SK-N-SH treated with all-trans-retinoic acid at 6 μM for 48 hours (cell line): ENCODE measurements around the gene ATP8B2.

ENCODE experiments used
- BACH2 ChIP-seq: fragments of 250-450 bp; sonication (Bioruptor Pico); IDR thresholded peaks from 2 replicates; pipeline ENCODE4 v1.9.0; 2021; ENCODE audit warnings: mild to moderate bottlenecking, borderline replicate concordance
- CSDC2 ChIP-seq: fragments of 250-450 bp; sonication (Bioruptor Pico); IDR thresholded peaks from 2 replicates; pipeline ENCODE4 v1.5.0; 2020; ENCODE audit warnings: mild to moderate bottlenecking, moderate library complexity
- ESRRG ChIP-seq: fragments of 250-450 bp; sonication (Bioruptor Pico); IDR thresholded peaks from 2 replicates; pipeline ENCODE4 v1.6.1; 2021; ENCODE audit warnings: mild to moderate bottlenecking
- PATZ1 ChIP-seq: fragments of 250-450 bp; sonication (Bioruptor Pico); IDR thresholded peaks from 2 replicates; pipeline ENCODE4 v1.8.0; 2020; ENCODE audit warnings: mild to moderate bottlenecking, moderate library complexity, borderline replicate concordance
- PPARA ChIP-seq: fragments of 250-450 bp; sonication (Bioruptor Pico); IDR thresholded peaks from 2 replicates; pipeline ENCODE4 v1.5.0; 2020; ENCODE audit warnings: mild to moderate bottlenecking, borderline replicate concordance
- SNAI2 ChIP-seq: fragments of 250-450 bp; sonication (Bioruptor Pico); IDR thresholded peaks from 2 replicates; pipeline ENCODE4 v1.5.0; 2020; ENCODE audit warnings: mild to moderate bottlenecking, moderate library complexity
- TCF4 ChIP-seq: fragments of 250-450 bp; sonication (Bioruptor Pico); IDR thresholded peaks from 2 replicates; pipeline ENCODE4 v1.8.0; 2021; ENCODE audit warnings: mild to moderate bottlenecking, moderate library complexity, borderline replicate concordance
- TOX ChIP-seq: fragments of 250-450 bp; sonication (Bioruptor Pico); IDR thresholded peaks from 2 replicates; pipeline ENCODE4 v1.8.0; 2021; ENCODE audit warnings: mild to moderate bottlenecking, moderate library complexity, borderline replicate concordance
- ZFP30 ChIP-seq: fragments of 450-650 bp; formaldehyde crosslinking; IDR thresholded peaks from 2 replicates; pipeline ENCODE4 v1.5.0; 2022; ENCODE audit warnings: mild to moderate bottlenecking, moderate library complexity
- ZNF8 ChIP-seq: fragments of 450-650 bp; formaldehyde crosslinking; IDR thresholded peaks from 2 replicates; pipeline ENCODE4 v1.5.0; 2020; ENCODE audit warnings: mild to moderate bottlenecking, moderate library complexity
- TF ChIP-seq, protein P1 (sequence below): fragments of 250-450 bp; sonication (Bioruptor Pico); IDR thresholded peaks from 2 replicates; pipeline ENCODE4 v1.5.1; 2021; ENCODE audit warnings: mild to moderate bottlenecking, moderate library complexity
- TF ChIP-seq, protein P2 (sequence below): fragments of 250-450 bp; sonication (Bioruptor Pico); IDR thresholded peaks from 2 replicates; pipeline ENCODE4 v1.8.0; 2021; ENCODE audit warnings: low read depth, mild to moderate bottlenecking, moderate library complexity, borderline replicate concordance
- TF ChIP-seq, protein P3 (sequence below): fragments of 250-450 bp; sonication (Bioruptor Pico); IDR thresholded peaks from 2 replicates; pipeline ENCODE4 v1.5.1; 2020; ENCODE audit warnings: low read depth, mild to moderate bottlenecking, moderate library complexity

DNA sequence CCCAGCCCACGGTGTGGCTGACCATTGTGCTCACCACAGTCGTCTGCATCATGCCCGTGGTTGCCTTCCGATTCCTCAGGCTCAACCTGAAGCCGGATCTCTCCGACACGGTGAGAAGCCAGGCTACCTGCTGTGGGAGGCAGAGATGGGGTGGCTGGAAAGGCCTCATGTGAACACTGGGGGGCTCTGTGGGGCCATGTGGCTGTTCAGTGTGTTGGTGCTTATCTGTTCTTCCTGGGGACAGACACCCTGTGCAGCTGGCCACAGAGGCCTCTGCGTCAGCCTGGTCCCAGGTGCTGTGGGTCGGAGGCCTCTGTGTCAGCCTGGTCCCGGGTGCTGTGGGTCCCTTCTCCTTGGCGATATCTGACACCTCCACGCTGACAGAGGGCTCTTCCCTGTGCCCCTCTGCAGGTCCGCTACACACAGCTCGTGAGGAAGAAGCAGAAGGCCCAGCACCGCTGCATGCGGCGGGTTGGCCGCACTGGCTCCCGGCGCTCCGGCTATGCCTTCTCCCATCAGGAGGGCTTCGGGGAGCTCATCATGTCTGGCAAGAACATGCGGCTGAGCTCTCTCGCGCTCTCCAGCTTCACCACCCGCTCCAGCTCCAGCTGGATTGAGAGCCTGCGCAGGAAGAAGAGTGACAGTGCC, 23.2 kb downstream of the ATP8B2 start:
- TF ChIP-seq, protein P1, sequence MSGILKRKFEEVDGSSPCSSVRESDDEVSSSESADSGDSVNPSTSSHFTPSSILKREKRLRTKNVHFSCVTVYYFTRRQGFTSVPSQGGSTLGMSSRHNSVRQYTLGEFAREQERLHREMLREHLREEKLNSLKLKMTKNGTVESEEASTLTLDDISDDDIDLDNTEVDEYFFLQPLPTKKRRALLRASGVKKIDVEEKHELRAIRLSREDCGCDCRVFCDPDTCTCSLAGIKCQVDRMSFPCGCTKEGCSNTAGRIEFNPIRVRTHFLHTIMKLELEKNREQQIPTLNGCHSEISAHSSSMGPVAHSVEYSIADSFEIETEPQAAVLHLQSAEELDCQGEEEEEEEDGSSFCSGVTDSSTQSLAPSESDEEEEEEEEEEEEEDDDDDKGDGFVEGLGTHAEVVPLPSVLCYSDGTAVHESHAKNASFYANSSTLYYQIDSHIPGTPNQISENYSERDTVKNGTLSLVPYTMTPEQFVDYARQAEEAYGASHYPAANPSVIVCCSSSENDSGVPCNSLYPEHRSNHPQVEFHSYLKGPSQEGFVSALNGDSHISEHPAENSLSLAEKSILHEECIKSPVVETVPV, result no peak
- TF ChIP-seq, protein P2, sequence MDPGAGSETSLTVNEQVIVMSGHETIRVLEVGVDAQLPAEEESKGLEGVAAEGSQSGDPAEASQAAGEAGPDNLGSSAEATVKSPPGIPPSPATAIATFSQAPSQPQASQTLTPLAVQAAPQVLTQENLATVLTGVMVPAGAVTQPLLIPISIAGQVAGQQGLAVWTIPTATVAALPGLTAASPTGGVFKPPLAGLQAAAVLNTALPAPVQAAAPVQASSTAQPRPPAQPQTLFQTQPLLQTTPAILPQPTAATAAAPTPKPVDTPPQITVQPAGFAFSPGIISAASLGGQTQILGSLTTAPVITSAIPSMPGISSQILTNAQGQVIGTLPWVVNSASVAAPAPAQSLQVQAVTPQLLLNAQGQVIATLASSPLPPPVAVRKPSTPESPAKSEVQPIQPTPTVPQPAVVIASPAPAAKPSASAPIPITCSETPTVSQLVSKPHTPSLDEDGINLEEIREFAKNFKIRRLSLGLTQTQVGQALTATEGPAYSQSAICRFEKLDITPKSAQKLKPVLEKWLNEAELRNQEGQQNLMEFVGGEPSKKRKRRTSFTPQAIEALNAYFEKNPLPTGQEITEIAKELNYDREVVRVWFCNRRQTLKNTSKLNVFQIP (CRISPR knock-in tag), result no peak
- TF ChIP-seq TOX (CRISPR knock-in tag), result no peak
- no peak for TF ChIP-seq ESRRG (CRISPR knock-in tag)
- no peak for TF ChIP-seq TCF4 (CRISPR knock-in tag)
- TF ChIP-seq BACH2, result no peak
- no peak for TF ChIP-seq SNAI2 (CRISPR knock-in tag)
- no peak for TF ChIP-seq PATZ1 (CRISPR knock-in tag)
- TF ChIP-seq PPARA (CRISPR knock-in tag), result no peak
- no peak for TF ChIP-seq ZFP30 (CRISPR knock-in tag)
- TF ChIP-seq CSDC2 (CRISPR knock-in tag), result no peak
- no peak for TF ChIP-seq ZNF8 (CRISPR knock-in tag)
- TF ChIP-seq, protein P3, sequence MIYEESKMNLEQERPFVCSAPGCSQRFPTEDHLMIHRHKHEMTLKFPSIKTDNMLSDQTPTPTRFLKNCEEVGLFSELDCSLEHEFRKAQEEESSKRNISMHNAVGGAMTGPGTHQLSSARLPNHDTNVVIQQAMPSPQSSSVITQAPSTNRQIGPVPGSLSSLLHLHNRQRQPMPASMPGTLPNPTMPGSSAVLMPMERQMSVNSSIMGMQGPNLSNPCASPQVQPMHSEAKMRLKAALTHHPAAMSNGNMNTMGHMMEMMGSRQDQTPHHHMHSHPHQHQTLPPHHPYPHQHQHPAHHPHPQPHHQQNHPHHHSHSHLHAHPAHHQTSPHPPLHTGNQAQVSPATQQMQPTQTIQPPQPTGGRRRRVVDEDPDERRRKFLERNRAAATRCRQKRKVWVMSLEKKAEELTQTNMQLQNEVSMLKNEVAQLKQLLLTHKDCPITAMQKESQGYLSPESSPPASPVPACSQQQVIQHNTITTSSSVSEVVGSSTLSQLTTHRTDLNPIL, result no peak
